ENCODE measurements around the gene FAM13A. TPM values are rescaled to one million over a fixed set of nuclear protein-coding genes. Genes with fewer than 3 reads are reported as not detected.

FAM13A gene
- total RNA-seq, 1 experiment from 2014 or later, result 26.7 TPM

DNA sequence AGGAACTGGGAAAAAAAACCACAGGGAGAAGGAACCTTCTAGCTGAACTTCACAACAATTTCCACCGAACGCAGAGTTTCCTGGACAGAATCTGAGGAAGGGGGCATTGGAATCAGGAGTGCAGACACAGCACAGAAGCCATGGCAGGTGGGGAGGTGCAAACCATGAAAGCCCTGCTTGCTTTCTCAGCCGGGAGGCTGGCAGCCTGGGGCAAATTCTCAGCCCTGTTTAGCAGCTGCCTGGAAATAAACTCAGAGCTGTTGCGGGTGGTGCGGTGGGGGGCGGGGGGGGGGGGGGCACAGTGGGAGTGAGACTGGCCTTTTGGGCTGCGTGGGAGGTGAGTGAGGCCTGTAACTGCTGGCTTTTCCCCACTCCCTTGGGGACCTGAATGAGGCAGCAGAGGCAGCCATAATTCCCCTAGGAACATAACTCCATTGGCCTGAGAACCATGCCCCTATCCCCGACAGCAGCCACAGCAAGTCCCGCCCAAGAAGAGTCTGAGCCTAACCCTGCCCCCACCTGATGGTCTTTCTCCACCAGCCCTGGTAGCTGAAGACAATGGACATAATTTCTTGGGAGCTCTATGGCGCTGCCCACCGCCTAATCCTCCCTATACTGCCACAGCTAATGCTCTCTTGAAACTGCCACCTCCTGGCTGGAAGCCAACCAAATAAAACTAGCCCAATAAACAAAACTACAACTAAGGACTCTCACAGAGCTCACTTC, 176.3 kb downstream of the FAM13A start:
- no TSS peak for BruUV-seq (replicated peaks)
- Histone ChIP-seq H3F3A (ENCODE audit: insufficient read depth, low read depth) (no peaks in the 10 kb centered on the region), H3K9me2 (ENCODE audit: insufficient read depth) (no peaks in the 10 kb centered on the region), H2AFZ (no peak overlapping the region), H3K9me3 (ENCODE audit: insufficient read depth, low read depth) (no peaks in the 10 kb centered on the region; the same call in 1 of the 2 replicates), H3K4me2 (no peak overlapping the region), H3K79me2 (ENCODE audit: low read depth) (no peaks in the 10 kb centered on the region), H3K4me1 (replicated peaks; ENCODE audit: insufficient read depth) (no peaks in the 10 kb centered on the region), H4K20me1 (ENCODE audit: insufficient read depth) (no peaks in the 10 kb centered on the region), H3K4me3 (no peak overlapping the region), H3K27ac (no peak overlapping the region), H3K27me3 (ENCODE audit: insufficient read depth, low read depth) (no peaks in the 10 kb centered on the region), H3K36me3 (ENCODE audit: low read depth) (no peaks in the 10 kb centered on the region)
- ChIA-PET CTCF (no interaction called here), POLR2A (ENCODE audit: unreplicated experiment) (no interaction called here)
- DNase-seq, result no peak
- intact Hi-C loops (cut with micrococcal nuclease; ENCODE audit: unreplicated experiment), result no loop called here
- TF ChIP-seq EZH2 (IDR thresholded peaks at IDR 0.05; ENCODE audit: low read depth), result no peak
- TF ChIP-seq, protein P1, sequence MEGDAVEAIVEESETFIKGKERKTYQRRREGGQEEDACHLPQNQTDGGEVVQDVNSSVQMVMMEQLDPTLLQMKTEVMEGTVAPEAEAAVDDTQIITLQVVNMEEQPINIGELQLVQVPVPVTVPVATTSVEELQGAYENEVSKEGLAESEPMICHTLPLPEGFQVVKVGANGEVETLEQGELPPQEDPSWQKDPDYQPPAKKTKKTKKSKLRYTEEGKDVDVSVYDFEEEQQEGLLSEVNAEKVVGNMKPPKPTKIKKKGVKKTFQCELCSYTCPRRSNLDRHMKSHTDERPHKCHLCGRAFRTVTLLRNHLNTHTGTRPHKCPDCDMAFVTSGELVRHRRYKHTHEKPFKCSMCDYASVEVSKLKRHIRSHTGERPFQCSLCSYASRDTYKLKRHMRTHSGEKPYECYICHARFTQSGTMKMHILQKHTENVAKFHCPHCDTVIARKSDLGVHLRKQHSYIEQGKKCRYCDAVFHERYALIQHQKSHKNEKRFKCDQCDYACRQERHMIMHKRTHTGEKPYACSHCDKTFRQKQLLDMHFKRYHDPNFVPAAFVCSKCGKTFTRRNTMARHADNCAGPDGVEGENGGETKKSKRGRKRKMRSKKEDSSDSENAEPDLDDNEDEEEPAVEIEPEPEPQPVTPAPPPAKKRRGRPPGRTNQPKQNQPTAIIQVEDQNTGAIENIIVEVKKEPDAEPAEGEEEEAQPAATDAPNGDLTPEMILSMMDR (conservative IDR thresholded peaks at IDR 0.05), result no peak

DNA sequence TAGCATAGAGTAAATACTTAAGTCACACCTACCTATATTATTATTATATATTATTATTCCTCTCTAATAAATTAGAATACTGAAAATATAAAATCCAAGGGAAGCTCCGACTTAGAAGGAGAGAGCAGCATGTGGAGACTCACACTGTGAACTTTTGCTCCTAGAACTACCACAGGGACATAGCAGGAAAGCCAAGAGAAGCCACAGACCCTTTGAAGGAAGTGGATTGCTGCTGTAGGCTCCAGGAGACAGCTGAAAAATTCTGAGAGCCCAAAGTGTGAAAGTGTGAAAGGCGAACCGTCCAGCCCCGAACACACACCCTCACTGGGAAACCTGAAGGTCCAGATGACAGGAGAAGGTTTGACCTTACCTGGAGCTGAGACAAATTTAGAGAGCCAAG, 177.0 kb downstream of the FAM13A start:
- Histone ChIP-seq H3K9me3 (ENCODE audit: insufficient read depth, low read depth) (no peaks in the 10 kb centered on the region; the same call in 1 of the 2 replicates), H3K9me2 (ENCODE audit: insufficient read depth) (no peaks in the 10 kb centered on the region), H3K79me2 (ENCODE audit: low read depth) (no peaks in the 10 kb centered on the region), H3K4me3 (no peak overlapping the region), H2AFZ (no peak overlapping the region), H3K4me1 (replicated peaks; ENCODE audit: insufficient read depth) (no peaks in the 10 kb centered on the region), H3K4me2 (no peak overlapping the region), H3K27ac (no peak overlapping the region), H4K20me1 (ENCODE audit: insufficient read depth) (no peaks in the 10 kb centered on the region), H3K27me3 (ENCODE audit: insufficient read depth, low read depth) (no peaks in the 10 kb centered on the region), H3F3A (ENCODE audit: insufficient read depth, low read depth) (no peaks in the 10 kb centered on the region), H3K36me3 (ENCODE audit: low read depth) (no peaks in the 10 kb centered on the region)
- TF ChIP-seq EZH2 (IDR thresholded peaks at IDR 0.05; ENCODE audit: low read depth), result no peak
- TF ChIP-seq, protein P1 (conservative IDR thresholded peaks at IDR 0.05), result no peak
- DNase-seq, result no peak
- BruUV-seq (replicated peaks), result no TSS peak
- intact Hi-C loops (cut with micrococcal nuclease; ENCODE audit: unreplicated experiment), result no loop called here
- POLR2A ChIA-PET (ENCODE audit: unreplicated experiment), result no interaction called here
- CTCF ChIA-PET, result no interaction called here

DNA sequence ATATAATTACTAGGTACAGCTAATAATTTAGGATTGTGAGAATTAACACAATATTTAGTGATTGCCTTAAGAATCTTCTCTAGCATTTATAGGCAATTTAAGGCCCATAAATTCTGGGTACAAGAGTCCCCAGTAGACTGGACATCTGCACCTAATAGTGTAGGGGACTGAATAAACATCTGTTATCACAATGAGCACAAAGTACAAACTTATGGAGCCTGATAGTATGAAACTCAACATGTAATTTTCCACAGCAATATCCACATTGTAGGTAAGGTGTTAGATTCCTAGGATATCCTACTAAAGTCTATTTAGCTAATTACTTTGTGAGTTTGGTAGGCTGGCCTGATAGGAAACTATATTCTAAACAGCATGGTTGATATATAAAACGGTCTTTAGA, 178.3 kb downstream of the FAM13A start:
- no peak overlapping the region for H3K4me2 ChIP-seq
- no peaks in the 10 kb centered on the region for H3F3A ChIP-seq (ENCODE audit: insufficient read depth, low read depth)
- no peaks in the 10 kb centered on the region for H3K9me3 ChIP-seq (ENCODE audit: insufficient read depth, low read depth)
- ChIA-PET POLR2A (ENCODE audit: unreplicated experiment) (no interaction called here), CTCF (no interaction called here)
- H3K36me3 ChIP-seq (ENCODE audit: low read depth), result no peaks in the 10 kb centered on the region
- H3K9me2 ChIP-seq (ENCODE audit: insufficient read depth), result no peaks in the 10 kb centered on the region
- H3K79me2 ChIP-seq (ENCODE audit: low read depth), result no peaks in the 10 kb centered on the region
- no peak overlapping the region for H2AFZ ChIP-seq
- BruUV-seq (replicated peaks), result no TSS peak
- no peak overlapping the region for H3K4me3 ChIP-seq
- H3K27ac ChIP-seq, result no peak overlapping the region
- no peaks in the 10 kb centered on the region for H3K4me1 ChIP-seq (replicated peaks; ENCODE audit: insufficient read depth)
- no peaks in the 10 kb centered on the region for H3K27me3 ChIP-seq (ENCODE audit: insufficient read depth, low read depth)
- DNase-seq, result no peak
- intact Hi-C loops (cut with micrococcal nuclease; ENCODE audit: unreplicated experiment), result no loop called here
- TF ChIP-seq, protein P1 (conservative IDR thresholded peaks at IDR 0.05), result no peak
- no peak for TF ChIP-seq EZH2 (IDR thresholded peaks at IDR 0.05; ENCODE audit: low read depth)
- H4K20me1 ChIP-seq (ENCODE audit: insufficient read depth), result no peaks in the 10 kb centered on the region

Data from PC-9 (cell line).